ENCODE measurements around the gene FKBP6. TPM values are rescaled to one million over a fixed set of nuclear protein-coding genes. Genes with fewer than 3 reads are reported as not detected.
"Not testable (repeated sequence)": the region's sequence is repeated elsewhere in the genome, so short reads cannot be mapped to it uniquely, and the experiment has no call there.

The FKBP6 gene
- total RNA-seq, 1 donor from 2014 or later: 0.47 TPM

DNA sequence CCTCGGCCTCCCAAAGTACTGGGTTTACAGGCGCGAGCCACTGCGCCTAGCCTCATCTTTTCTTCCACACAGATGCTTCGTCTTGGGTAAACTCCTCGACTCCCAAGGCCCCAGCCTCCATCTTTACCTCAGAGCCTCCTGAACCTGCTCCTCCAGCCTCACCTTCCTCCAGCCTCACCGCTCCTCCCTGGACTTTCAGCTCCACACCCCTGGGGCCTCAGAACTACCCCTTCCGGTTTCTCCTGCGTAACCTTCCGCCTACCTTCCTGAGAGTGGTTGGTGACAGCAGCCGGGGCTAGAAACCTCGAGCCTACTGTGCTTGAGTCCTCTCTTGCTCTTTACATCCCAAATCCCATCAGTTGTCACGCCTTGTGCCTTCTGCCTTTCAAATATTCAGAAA is 45.8 kb downstream of the FKBP6 start:
- intact Hi-C loops (cut with DNase I): no loop called here

GRCh38 chr7:73376262-73376661 is 48.3 kb downstream of the FKBP6 start:
- ATAC-seq; intact Hi-C loops (cut with DNase I); H3K27ac ChIP-seq; DNase-seq; H3K36me3 ChIP-seq; H3K4me1 ChIP-seq; H3K4me3 ChIP-seq; H3K9me3 ChIP-seq: not testable (repeated sequence)
- H3K27me3 ChIP-seq (ENCODE audit: low read depth): peaks cover 14% of the 10 kb centered on the region

More for the DNA sequence above, 45.8 kb downstream of the FKBP6 start:
- Histone ChIP-seq H3K4me1 (no peaks in the 10 kb centered on the region), H3K36me3 (no peaks in the 10 kb centered on the region), H3K27me3 (ENCODE audit: low read depth) (peaks cover 13% of the 10 kb centered on the region), H3K4me3 (no peak overlapping the region), H3K27ac (no peak overlapping the region), H3K9me3 (no peaks in the 10 kb centered on the region)
- TF ChIP-seq CTCF (IDR thresholded peaks at IDR 0.05): no peak
- no peak for DNase-seq
- ATAC-seq: no peak

GRCh38 chr7:73376671-73377412 is 48.9 kb downstream of the FKBP6 start:
- no peak for DNase-seq
- Histone ChIP-seq H3K4me1 (no peaks in the 10 kb centered on the region), H3K27me3 (ENCODE audit: low read depth) (peaks cover 14% of the 10 kb centered on the region), H3K27ac (no peak overlapping the region), H3K4me3 (no peak overlapping the region), H3K36me3 (no peaks in the 10 kb centered on the region), H3K9me3 (no peaks in the 10 kb centered on the region)
- ATAC-seq: peak in 1 of 2 donors; percentile 23
- no peak for TF ChIP-seq CTCF (IDR thresholded peaks at IDR 0.05)
- intact Hi-C loops (cut with DNase I): no loop called here

DNA sequence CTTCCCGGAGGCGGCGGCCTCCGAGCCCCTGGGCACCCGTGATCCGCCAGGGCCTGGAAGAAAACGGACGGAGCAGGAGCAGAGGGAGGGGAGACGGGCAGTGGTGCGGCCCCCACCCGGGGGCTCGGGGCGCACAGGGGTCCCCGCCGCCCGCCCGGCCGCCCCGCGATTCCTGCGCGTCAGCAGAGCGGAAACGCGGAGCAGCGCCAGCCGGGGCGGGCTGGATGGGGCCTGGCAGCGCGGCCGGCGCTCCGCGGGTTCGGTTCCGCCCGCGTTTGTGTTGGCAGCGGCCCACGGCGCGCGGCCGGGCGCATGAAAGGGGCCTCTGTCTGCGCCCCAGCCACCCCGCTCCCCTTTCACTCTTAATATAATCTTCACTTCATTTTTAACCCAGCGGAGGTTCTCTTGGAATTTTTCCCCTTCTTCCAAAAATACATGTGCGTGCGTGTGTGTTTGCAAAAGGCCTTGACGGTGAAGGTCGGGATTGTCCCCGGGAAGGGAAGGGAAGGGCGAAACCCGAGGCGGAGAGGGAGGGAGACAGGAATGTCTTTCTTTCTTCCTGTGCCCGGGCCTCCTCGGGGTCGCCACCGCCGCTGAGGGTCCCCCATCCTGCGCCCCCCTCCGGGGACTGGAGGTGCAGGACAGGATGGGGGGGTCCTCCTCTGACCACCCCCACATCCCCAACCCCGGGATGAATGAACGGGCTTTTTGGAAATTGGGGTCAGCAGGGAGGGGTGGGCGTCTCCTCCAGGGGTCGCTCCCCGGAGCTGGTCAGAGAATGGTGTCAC is 49.6 kb downstream of the FKBP6 start:
- intact Hi-C loops (cut with DNase I); DNase-seq; H3K4me3 ChIP-seq; ATAC-seq; H3K27ac ChIP-seq; H3K9me3 ChIP-seq; H3K36me3 ChIP-seq; H3K4me1 ChIP-seq: not testable (repeated sequence)
- peaks cover 14% of the 10 kb centered on the region for H3K27me3 ChIP-seq (ENCODE audit: low read depth)

GRCh38 chr7:73382934-73383503 is 55.1 kb downstream of the FKBP6 start:
- peaks cover 17% of the 10 kb centered on the region for H3K9me3 ChIP-seq
- no peak for TF ChIP-seq CTCF (IDR thresholded peaks at IDR 0.05)
- ATAC-seq: no peak
- H3K4me1 ChIP-seq: no peaks in the 10 kb centered on the region
- H3K27me3 ChIP-seq (ENCODE audit: low read depth): peaks cover 9% of the 10 kb centered on the region
- H3K27ac ChIP-seq: no peak overlapping the region
- H3K36me3 ChIP-seq: no peaks in the 10 kb centered on the region
- intact Hi-C loops (cut with DNase I): no loop called here
- DNase-seq: no peak
- no peak overlapping the region for H3K4me3 ChIP-seq

GRCh38 chr7:73387221-73387828 is 59.4 kb downstream of the FKBP6 start:
- H3K27ac ChIP-seq: no peak overlapping the region
- no peaks in the 10 kb centered on the region for H3K27me3 ChIP-seq (ENCODE audit: low read depth)
- peaks cover 22% of the 10 kb centered on the region for H3K9me3 ChIP-seq
- no peaks in the 10 kb centered on the region for H3K4me1 ChIP-seq
- no peaks in the 10 kb centered on the region for H3K36me3 ChIP-seq
- intact Hi-C loops (cut with DNase I): no loop called here
- no peak for TF ChIP-seq CTCF (IDR thresholded peaks at IDR 0.05)
- no peak for ATAC-seq
- DNase-seq: no peak
- no peak overlapping the region for H3K4me3 ChIP-seq

Data from lower lobe of right lung (tissue), 2 donors.